NB4 (cell line): ENCODE data around the gene MAN2C1.
"Not testable (repeated sequence)": the region's sequence is repeated elsewhere in the genome, so short reads cannot be mapped to it uniquely, and the experiment has no call there.

Experiments used
- DNase-seq: peaks from one replicate; pipeline ENCODE4 v3.0.0; 2010; ENCODE audit warnings: low read depth
- H3K4me3 ChIP-seq: one replicate; pipeline ENCODE4 v1.5.1; 2011; ENCODE audit warnings: mild to moderate bottlenecking, low read depth, low read length, moderate library complexity
- CTCF ChIP-seq: IDR thresholded peaks from one replicate; pipeline ENCODE4 v1.5.1; 2012; ENCODE audit warnings: low read depth, low read length
- MYC ChIP-seq: IDR thresholded peaks from 2 replicates; pipeline ENCODE4 v1.6.1; 2011; ENCODE audit warnings: low read depth, low read length
- POLR2A ChIP-seq: IDR thresholded peaks from 2 replicates; pipeline ENCODE4 v1.6.1; 2011; ENCODE audit warnings: mild to moderate bottlenecking; ENCODE audit not compliant: insufficient read length; ENCODE audit errors: extremely low read depth
- TF ChIP-seq, protein P1 (sequence below): IDR thresholded peaks from 2 replicates; pipeline ENCODE4 v1.6.1; 2011; ENCODE audit warnings: low read depth, low read length

Gene MAN2C1

GRCh38 chr15:75347222-75348033 lies 21.0 kb downstream of the MAN2C1 start:
- DNase-seq = no peak
- H3K4me3 ChIP-seq = no peak overlapping the region
- no peak for TF ChIP-seq CTCF
- TF ChIP-seq, protein P1, sequence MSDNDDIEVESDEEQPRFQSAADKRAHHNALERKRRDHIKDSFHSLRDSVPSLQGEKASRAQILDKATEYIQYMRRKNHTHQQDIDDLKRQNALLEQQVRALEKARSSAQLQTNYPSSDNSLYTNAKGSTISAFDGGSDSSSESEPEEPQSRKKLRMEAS = no peak
- no peak for TF ChIP-seq POLR2A
- no peak for TF ChIP-seq MYC

GRCh38 chr15:75346796-75347221 lies 21.6 kb downstream of the MAN2C1 start, which contains the start of gene NEIL1:
TSS of gene NEIL1 (plus strand) at chr15:75347039. CDS start at chr15:75348906, 1,867 bp downstream.
- TF ChIP-seq, protein P1 = no peak
- TF ChIP-seq MYC (no peak), POLR2A (no peak), CTCF (no peak)
- no peak for DNase-seq
- H3K4me3 ChIP-seq = no peak within 1 kb of the TSS

- not testable (repeated sequence) for DNase-seq, H3K4me3 ChIP-seq
Measured at GRCh38 chr15:75343953-75344352, 24.5 kb downstream of the MAN2C1 start.

GRCh38 chr15:75342221-75342620 lies 26.2 kb downstream of the MAN2C1 start:
- TF ChIP-seq POLR2A = no peak
- TF ChIP-seq CTCF = no peak
- TF ChIP-seq, protein P1 = no peak
- TF ChIP-seq MYC = no peak
- DNase-seq = no peak
- no peak overlapping the region for H3K4me3 ChIP-seq

DNA sequence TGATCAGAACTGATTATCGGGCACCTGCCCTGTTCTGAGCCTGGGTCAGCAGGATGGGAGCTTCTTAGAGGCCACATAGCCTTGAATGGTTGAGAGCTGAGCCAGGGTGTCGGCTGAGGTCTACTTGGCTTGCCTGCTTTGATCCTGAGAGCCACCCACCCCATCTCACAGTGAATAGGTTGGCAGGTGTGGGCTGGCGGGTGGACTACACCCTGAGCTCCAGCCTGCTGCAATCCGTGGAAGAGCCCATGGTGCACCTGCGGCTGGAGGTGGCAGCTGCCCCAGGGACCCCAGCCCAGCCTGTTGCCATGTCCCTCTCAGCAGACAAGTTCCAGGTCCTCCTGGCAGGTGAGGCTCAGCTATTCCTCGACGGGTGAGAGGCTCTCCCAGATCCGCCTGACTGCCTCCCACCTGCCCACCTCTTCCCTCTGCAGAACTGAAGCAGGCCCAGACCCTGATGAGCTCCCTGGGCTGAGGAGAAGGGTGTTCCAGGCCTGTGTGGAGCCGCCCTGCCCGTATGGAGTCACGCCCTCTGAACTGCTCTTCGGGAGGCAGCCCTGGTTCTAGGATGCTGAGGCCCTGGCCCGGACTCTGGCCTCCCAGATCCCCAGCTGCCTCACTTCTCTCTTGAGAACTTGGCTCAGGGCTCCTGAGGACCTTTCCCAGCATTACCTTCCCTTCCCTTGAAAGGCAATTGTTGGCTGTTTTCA lies 28.7 kb downstream of the MAN2C1 start:
- no peak overlapping the region for H3K4me3 ChIP-seq
- TF ChIP-seq, protein P1 = no peak
- no peak for TF ChIP-seq CTCF
- no peak for TF ChIP-seq POLR2A
- TF ChIP-seq MYC = no peak
- DNase-seq = no peak

DNA sequence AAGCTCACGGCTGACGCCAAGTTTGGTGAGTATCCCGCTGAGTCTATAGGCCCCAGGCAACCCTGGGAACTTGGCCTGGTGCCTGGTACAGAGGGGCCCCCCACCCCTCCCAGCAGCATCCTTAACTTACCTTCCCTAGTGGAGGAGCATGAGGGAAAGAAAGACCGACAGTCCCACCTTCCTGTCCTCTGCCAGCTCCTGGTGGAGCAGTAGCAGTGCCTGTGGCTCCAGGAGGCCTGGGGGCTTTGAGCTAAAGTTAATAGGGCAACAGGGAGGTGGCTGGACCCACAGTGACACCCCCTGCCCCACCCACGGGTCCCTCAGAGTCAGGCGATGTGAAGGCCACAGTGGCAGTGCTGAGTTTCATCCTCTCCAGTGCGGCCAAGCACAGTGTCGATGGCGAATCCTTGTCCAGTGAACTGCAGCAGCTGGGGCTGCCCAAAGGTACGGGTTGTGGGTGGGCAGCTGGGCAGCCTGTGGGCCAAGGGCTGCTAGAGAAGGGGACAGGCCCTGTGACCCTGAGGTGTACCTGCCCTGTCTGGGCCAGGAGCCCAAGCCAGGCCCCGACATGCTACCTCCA lies 29.7 kb downstream of the MAN2C1 start:
- no peak for TF ChIP-seq MYC
- TF ChIP-seq, protein P1 = no peak
- no peak for TF ChIP-seq POLR2A
- no peak for TF ChIP-seq CTCF
- no peak overlapping the region for H3K4me3 ChIP-seq
- no peak for DNase-seq
